ENCODE data around the gene JMJD4.

JMJD4 gene

GRCh38 chr1:227726318-227726717, 8.8 kb downstream of the JMJD4 start:
- no peak overlapping the region for H3K4me3 ChIP-seq (ENCODE audit: low read depth in 1 of 2, low read length in 2 of 2)
- DNase-seq, result no peak

GRCh38 chr1:227725046-227725445, 10.1 kb downstream of the JMJD4 start:
- Histone ChIP-seq H3K4me1 (ENCODE audit: insufficient read depth, low read length) (peaks cover 25% of the 10 kb centered on the region), H3K9me3 (ENCODE audit: insufficient read depth, low read length, severe bottlenecking) (peaks cover 20% of the 10 kb centered on the region), H3K27me3 (ENCODE audit: insufficient read depth, low read length, poor library complexity) (no peaks in the 10 kb centered on the region), H3K4me2 (ENCODE audit: insufficient read depth, low read length) (no peak overlapping the region), H3K79me2 (ENCODE audit: insufficient read depth, low read length) (no peaks in the 10 kb centered on the region), H3K27ac (ENCODE audit: low read length) (no peak overlapping the region), H3K9ac (ENCODE audit: low read depth, low read length) (no peak overlapping the region), H2AFZ (ENCODE audit: low read depth, low read length) (no peak overlapping the region), H3K36me3 (ENCODE audit: insufficient read depth, low read length) (no peaks in the 10 kb centered on the region), H3K4me3 (ENCODE audit: low read depth in 1 of 2, low read length in 2 of 2) (no peak overlapping the region), H4K20me1 (ENCODE audit: insufficient read depth, low read length) (peaks cover 5% of the 10 kb centered on the region)
- DNase-seq (no peak), ATAC-seq (ENCODE audit: insufficient read depth, low read depth) (no peak)
- TF ChIP-seq CTCF (IDR thresholded peaks at IDR 0.05; ENCODE audit: borderline replicate concordance, extremely low read depth, low read length, poor library complexity, severe bottlenecking) (no peak), EZH2 (IDR thresholded peaks at IDR 0.05; ENCODE audit: borderline replicate concordance, low read depth, low read length, severe bottlenecking) (no peak)

More at GRCh38 chr1:227726318-227726717, 8.8 kb downstream of the JMJD4 start:
- H3K9ac ChIP-seq (ENCODE audit: low read depth, low read length), result no peak overlapping the region
- TF ChIP-seq EZH2 (IDR thresholded peaks at IDR 0.05; ENCODE audit: borderline replicate concordance, low read depth, low read length, severe bottlenecking), result no peak
- no peak for TF ChIP-seq CTCF (IDR thresholded peaks at IDR 0.05; ENCODE audit: borderline replicate concordance, extremely low read depth, low read length, poor library complexity, severe bottlenecking)
- H4K20me1 ChIP-seq (ENCODE audit: insufficient read depth, low read length), result peaks cover 17% of the 10 kb centered on the region
- peaks cover 27% of the 10 kb centered on the region for H3K4me1 ChIP-seq (ENCODE audit: insufficient read depth, low read length)
- peaks cover 8% of the 10 kb centered on the region for H3K9me3 ChIP-seq (ENCODE audit: insufficient read depth, low read length, severe bottlenecking)
- no peaks in the 10 kb centered on the region for H3K79me2 ChIP-seq (ENCODE audit: insufficient read depth, low read length)
- H3K36me3 ChIP-seq (ENCODE audit: insufficient read depth, low read length), result peaks cover 8% of the 10 kb centered on the region
- no peak for ATAC-seq (ENCODE audit: insufficient read depth, low read depth)
- no peaks in the 10 kb centered on the region for H3K27me3 ChIP-seq (ENCODE audit: insufficient read depth, low read length, poor library complexity)
- no peak overlapping the region for H3K4me2 ChIP-seq (ENCODE audit: insufficient read depth, low read length)
- no peak overlapping the region for H2AFZ ChIP-seq (ENCODE audit: low read depth, low read length)
- H3K27ac ChIP-seq (ENCODE audit: low read length), result no peak overlapping the region

GRCh38 chr1:227723474-227723873, 11.6 kb downstream of the JMJD4 start:
- DNase-seq (no peak), ATAC-seq (ENCODE audit: insufficient read depth, low read depth) (no peak)
- H3K9me3 ChIP-seq (ENCODE audit: insufficient read depth, low read length, severe bottlenecking), result peaks cover 30% of the 10 kb centered on the region
- no peak overlapping the region for H3K9ac ChIP-seq (ENCODE audit: low read depth, low read length)
- no peaks in the 10 kb centered on the region for H3K27me3 ChIP-seq (ENCODE audit: insufficient read depth, low read length, poor library complexity)
- no peak overlapping the region for H3K27ac ChIP-seq (ENCODE audit: low read length)
- no peak overlapping the region for H3K4me3 ChIP-seq (ENCODE audit: low read depth in 1 of 2, low read length in 2 of 2)
- H3K4me1 ChIP-seq (ENCODE audit: insufficient read depth, low read length), result peaks cover 9% of the 10 kb centered on the region
- no peak for TF ChIP-seq CTCF (IDR thresholded peaks at IDR 0.05; ENCODE audit: borderline replicate concordance, extremely low read depth, low read length, poor library complexity, severe bottlenecking)
- H3K79me2 ChIP-seq (ENCODE audit: insufficient read depth, low read length), result no peaks in the 10 kb centered on the region
- no peak overlapping the region for H3K4me2 ChIP-seq (ENCODE audit: insufficient read depth, low read length)
- H4K20me1 ChIP-seq (ENCODE audit: insufficient read depth, low read length), result no peaks in the 10 kb centered on the region
- no peak overlapping the region for H2AFZ ChIP-seq (ENCODE audit: low read depth, low read length)
- no peaks in the 10 kb centered on the region for H3K36me3 ChIP-seq (ENCODE audit: insufficient read depth, low read length)

GRCh38 chr1:227718932-227719331, 16.2 kb downstream of the JMJD4 start:
- no peaks in the 10 kb centered on the region for H3K36me3 ChIP-seq (ENCODE audit: insufficient read depth, low read length)

More at GRCh38 chr1:227718932-227719331, 16.2 kb downstream of the JMJD4 start:
- H3K9me3 ChIP-seq (ENCODE audit: insufficient read depth, low read length, severe bottlenecking), result peaks cover 30% of the 10 kb centered on the region
- no peak for DNase-seq
- H3K27ac ChIP-seq (ENCODE audit: low read length), result no peak overlapping the region
- H3K4me3 ChIP-seq (ENCODE audit: low read depth in 1 of 2, low read length in 2 of 2), result no peak overlapping the region
- no peaks in the 10 kb centered on the region for H4K20me1 ChIP-seq (ENCODE audit: insufficient read depth, low read length)
- H3K27me3 ChIP-seq (ENCODE audit: insufficient read depth, low read length, poor library complexity), result no peaks in the 10 kb centered on the region
- no peak overlapping the region for H3K4me2 ChIP-seq (ENCODE audit: insufficient read depth, low read length)
- no peaks in the 10 kb centered on the region for H3K4me1 ChIP-seq (ENCODE audit: insufficient read depth, low read length)
- H2AFZ ChIP-seq (ENCODE audit: low read depth, low read length), result no peak overlapping the region
- ATAC-seq (ENCODE audit: insufficient read depth, low read depth), result no peak
- H3K9ac ChIP-seq (ENCODE audit: low read depth, low read length), result no peak overlapping the region
- no peaks in the 10 kb centered on the region for H3K79me2 ChIP-seq (ENCODE audit: insufficient read depth, low read length)
- TF ChIP-seq EZH2 (IDR thresholded peaks at IDR 0.05; ENCODE audit: borderline replicate concordance, low read depth, low read length, severe bottlenecking) (no peak), CTCF (IDR thresholded peaks at IDR 0.05; ENCODE audit: borderline replicate concordance, extremely low read depth, low read length, poor library complexity, severe bottlenecking) (no peak)

All from DND-41 (cell line).